Activated gamma-delta T cell (primary cell): Measurements from ENCODE around the gene MEGF8.
"Not testable (repeated sequence)": the region's sequence is repeated elsewhere in the genome, so short reads cannot be mapped to it uniquely, and the experiment has no call there.

Source experiments
- DNase-seq: peaks from one replicate; lab custom pipeline; 2025; lab: John Stamatoyannopoulos, UW

Gene MEGF8

DNA sequence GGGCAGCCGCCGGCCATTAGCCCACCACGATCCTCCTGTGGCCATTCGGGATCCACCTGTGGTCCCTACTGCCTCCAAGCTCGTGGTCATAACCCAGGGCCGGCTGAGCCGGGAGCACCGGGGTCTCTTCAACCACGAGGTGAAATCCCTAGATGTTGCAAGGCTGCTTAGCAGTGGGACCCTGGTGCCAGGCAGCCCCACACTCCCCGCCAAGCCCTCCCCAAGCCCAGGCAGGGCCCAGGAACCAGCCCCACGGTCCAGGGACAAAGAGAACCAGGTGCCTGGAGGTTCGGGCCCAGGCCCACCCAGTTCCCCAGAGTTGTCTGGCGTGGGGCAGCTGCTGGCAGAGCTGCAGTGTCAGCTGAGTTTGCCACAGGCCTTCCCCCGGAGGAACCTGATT, 15.7 kb upstream of the MEGF8 start:
- DNase-seq, result no peak

DNA sequence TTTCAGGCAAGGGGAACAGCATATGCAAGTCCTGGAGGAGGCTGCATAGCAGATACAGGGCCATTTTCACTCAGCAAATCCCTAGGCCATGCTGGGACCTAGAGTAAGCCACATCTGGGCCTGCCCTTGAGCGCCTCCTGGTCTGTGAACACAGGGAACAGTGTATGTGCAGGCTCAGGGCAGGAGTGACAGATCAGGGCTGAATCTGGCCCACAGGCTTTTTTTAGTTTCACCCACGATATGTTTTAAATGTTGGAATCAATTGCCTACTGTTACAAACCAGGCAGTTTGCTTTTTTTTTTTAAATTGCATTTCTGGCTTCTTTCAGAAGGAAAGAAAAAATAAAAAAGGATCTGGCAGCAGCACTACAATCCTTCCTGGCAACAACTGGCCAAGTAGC, 13.8 kb upstream of the MEGF8 start:
- DNase-seq, result no peak

DNA sequence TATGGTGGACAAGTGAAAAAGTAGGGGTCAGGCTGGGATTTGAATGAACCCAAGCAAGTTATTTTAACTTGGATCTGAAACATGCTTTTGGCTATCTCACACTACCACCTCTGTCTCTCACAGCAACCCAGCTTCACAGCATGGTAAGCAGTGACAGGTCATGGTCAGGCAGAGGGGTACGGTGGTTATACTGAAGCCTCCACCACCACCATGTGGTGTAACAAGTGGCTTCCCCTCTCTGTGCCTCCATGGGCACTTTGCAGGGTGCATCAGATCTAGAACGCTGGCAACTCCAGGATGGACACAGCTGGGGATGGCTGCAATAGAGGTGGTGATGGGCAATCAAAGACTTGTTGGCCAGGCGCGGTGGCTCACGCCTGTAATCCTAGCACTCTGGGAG, 13.1 kb upstream of the MEGF8 start:
- DNase-seq, result no peak

DNA sequence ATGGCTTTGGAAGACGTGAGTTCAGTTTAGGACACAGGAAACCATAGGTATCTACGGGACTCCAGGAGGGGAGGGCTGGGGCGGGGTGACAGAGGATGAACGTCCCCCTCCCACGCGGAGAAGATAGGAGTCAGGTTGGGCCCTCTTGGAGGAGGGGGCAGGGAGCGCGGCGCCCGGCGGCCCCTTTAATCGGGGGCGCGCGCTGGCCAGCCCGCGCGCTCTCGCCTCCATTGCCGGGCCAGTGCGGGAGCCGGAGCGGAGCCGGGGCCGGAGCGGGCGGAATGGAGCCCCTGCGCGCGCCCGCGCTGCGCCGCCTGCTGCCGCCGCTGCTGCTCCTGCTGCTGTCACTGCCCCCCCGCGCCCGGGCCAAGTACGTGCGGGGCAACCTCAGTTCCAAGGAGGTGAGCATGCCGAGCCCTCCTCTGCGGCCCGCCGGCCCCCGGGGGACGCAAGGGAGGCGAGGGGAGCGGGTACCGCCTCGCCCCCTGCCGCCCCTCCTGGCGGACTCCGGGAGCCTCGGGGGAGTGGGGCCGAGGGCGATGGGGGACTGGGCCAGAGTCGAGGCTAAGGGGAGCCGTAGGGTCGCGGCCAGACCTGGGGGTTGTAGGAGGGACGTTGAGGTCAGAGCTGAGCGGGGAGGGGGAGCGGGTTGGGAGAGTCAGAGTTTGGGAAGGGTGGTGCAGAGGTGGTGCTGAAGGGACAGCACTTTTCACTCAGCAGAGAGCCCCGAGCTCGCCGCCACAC, 12.2 kb upstream of the MEGF8 start, which contains the start of gene TMEM145:
Gene TMEM145, plus strand, starts transcription at position 214 of the 744 bp plus-strand sequence. Its CDS starts 68 bp downstream, at position 282.
- no peak for DNase-seq

DNA sequence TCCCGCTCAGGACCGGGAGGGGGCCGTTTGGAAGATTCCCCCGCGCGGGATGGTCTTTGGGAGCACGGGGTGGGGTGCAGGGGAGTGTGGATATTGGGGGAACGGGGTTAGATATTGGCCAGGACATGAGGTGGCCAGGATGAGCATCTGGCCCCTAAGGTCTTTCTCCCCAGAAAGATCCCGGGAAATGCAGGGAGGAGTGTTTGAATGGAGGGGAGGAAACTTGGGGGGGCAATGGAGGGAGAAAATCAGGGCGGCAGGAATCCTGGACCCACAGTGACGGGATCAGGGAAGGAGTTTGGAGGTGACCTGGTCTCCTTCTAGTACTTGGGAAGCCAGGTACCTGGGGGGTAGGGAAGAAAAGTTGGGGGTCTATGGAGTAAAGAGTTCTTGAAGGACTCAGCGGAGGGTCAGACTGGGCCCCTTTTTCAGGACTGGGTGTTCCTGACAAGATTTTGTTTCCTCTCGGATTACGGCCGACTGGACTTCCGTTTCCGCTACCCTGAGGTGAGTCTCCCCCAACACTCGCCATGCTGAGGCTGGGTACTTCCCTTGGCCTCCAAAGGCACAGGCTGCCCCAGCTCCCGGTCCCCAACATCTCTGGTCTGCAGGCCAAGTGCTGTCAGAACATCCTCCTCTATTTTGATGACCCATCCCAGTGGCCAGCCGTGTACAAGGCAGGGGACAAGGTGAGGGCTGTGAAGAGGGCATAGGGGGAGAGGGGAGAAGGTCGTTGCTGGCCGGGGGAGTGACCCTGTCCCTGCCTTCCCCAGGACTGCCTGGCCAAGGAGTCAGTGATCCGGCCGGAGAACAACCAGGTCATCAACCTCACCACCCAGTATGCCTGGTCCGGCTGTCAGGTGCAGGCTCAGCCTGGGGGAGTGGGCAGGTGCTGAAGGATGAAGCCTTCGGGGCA, 11.3 kb upstream of the MEGF8 start:
- no peak for DNase-seq

DNA sequence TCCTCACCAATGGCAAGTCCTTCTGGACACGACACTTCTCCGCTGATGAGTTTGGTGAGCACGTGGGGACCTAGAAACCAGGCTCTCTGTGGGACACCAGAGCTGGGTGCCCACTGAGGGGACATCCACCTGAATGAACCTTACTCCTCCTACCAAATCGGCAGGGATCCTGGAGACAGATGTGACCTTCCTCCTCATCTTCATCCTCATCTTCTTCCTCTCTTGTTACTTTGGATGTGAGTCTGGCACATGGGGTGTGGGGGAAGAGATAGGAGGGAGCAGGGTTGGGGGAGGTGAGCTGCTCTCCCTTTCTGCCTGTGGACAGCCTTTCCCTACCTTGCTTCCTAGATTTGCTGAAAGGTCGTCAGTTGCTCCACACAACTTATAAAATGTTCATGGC, 10.4 kb upstream of the MEGF8 start:
- no peak for DNase-seq

DNA sequence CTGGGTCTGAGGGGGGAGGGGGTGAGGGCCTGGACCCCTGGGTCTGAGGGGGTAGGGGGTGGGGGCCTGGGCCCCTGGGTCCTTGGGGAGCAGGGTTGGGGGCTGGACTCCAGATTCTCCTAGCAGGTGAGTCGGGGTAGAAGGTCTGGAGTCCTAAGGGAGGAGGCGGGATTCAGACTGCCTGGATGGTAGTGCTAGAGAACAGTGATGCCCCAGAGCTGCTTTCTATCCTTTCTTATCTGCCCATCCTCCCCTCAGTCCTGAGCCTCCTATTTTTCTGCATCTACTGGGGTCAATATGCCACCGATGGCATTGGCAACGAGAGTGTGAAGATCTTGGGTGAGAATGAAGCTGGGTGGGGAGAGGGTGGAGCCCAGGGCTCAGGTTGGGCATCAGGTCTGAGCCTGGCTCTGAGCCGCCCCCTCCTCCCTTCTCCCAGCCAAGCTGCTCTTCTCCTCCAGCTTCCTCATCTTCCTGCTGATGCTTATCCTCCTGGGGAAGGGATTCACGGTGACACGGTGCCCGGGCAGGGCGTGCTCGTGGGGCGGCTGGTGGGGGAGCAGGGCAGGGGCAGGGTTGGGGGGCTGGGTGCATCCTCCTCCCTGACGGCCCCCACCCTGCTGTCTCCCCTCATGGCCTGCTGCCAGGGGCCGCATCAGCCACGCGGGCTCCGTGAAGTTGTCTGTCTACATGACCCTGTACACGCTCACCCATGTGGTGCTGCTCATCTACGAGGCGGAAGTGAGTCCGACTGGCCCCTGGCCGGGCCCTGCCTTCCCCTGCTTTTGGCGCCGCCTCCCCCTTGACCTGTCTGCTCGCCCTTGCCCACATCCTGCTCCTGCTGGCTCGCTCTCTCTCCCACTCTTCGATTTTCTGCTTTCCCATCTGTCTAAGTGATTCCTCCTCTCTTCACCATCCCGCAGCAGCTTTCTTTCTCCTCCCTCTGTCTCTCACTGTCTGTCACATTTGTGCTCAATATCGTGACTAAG, 8.9 kb upstream of the MEGF8 start:
- DNase-seq, result no peak

DNA sequence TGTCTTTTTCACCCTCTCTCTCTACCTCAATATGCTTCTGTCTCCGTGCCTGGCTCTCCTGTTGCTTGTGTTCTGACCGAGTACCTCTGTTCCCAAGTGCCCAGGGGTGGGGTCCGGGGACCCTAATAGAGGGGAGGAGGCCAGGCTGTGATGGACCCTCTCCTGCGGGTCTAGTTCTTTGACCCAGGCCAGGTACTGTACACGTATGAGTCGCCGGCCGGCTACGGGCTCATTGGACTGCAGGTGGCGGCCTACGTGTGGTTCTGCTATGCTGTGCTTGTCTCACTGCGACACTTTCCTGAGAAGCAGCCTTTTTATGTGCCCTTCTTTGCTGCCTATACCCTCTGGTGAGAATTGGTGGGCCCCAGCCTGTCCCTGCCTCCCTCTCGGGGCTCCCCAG, 7.9 kb upstream of the MEGF8 start:
- DNase-seq, result no peak

DNA sequence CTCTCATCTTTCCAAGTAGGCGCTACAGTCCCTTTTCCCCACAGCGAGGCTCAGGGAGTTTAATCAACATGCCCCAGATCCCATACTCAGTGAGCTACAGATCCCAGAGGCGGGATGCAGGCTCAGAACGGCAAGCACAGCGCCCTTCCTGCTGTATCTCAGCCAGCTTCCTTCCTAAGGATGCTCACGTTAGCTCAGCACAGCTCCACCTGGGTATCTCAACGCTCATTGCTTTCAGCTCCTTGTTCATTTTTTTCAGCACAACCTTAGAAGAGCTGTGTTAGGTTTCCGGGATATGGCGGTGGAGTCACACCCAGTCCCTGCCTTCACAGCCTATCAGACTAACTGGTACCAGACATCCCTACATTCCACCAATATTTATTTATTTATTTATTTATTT, 3.1 kb upstream of the MEGF8 start:
- no peak for DNase-seq

DNA sequence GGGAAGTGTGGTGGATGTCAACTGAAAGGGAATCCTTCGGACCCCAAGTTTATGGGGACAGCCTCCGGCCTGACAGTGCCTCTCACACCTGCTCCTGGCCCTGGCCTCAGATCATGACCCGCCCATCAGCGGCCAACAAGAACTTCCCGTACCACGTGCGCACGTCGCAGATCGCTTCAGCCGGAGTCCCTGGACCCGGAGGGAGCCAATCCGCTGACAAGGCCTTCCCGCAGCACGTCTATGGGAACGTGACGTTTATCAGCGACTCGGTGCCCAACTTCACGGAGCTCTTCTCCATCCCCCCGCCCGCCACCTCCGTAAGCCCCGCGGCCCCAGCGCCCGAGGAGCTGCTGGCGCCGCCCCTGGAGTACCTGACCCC, 2.0 kb upstream of the MEGF8 start:
- DNase-seq, result no peak

DNA sequence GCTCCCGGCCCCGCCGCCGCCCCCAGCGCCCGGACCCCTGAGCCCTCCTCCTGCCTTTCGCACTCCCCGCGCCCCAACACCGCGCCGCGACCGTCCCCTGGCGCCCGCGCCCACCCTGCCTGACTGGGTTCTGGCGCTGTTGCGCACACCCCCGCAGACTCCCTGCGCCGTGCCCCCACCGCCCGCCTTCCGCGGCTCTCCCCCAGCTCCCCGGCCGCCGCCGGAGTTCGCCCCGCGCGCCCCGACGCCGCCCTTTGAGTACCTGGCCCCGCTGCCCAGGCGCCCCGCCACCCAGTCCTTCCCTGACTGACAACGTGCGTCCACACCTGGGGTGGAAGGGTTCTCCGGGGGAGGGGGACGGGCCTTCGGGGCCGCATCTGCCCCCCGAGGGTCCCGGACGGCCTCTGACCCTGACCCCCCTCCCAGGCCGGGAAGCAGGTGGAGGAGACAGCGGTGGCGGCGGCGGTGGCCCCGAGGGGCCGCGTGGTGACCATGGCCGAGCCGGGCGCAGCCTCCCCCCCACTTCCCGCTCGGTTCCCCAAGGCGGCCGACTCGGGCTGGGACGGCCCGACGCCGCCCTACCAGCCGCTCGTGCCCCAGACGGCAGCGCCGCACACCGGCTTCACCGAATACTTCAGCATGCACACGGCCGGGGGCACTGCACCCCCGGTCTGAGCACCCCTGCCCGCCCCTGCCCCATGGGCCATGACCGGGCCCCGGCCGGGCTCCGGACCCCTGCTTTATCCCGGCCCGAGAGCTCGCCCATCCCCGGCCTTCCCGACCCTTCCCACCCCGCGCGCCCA, 1.4 kb upstream of the MEGF8 start:
- no peak for DNase-seq

DNA sequence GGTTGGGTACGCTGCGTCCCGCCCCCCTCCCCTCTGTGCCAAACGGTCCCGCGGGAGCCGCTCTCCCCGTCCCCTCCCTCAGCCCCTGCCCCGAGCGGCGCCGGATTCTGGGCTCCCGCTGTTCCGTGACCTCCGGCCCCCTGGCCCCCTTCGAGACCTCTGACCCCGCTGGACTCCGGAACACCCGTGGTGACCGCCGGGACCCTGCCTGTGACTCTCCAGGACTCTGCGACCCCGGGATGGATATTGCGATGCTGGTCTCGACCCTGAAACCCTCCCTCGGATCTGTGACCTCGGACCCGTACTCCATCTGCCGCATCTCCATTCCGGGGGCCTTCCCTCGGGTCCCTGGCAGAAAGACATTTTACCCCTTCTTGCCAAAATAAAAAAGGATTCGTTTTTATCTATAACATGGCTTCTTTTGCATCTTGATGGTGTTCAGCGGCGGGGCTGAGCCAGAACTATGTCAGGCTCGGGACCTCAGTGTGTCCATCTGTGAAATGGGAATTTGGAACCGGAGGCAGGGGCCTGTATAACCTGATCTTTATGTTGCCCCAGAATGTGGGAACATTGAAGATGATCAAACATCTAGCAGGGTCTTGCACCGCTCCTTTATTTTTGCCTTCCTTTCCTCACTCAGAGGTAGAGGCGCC, 654 bp upstream of the MEGF8 start:
- DNase-seq, result no peak

DNA sequence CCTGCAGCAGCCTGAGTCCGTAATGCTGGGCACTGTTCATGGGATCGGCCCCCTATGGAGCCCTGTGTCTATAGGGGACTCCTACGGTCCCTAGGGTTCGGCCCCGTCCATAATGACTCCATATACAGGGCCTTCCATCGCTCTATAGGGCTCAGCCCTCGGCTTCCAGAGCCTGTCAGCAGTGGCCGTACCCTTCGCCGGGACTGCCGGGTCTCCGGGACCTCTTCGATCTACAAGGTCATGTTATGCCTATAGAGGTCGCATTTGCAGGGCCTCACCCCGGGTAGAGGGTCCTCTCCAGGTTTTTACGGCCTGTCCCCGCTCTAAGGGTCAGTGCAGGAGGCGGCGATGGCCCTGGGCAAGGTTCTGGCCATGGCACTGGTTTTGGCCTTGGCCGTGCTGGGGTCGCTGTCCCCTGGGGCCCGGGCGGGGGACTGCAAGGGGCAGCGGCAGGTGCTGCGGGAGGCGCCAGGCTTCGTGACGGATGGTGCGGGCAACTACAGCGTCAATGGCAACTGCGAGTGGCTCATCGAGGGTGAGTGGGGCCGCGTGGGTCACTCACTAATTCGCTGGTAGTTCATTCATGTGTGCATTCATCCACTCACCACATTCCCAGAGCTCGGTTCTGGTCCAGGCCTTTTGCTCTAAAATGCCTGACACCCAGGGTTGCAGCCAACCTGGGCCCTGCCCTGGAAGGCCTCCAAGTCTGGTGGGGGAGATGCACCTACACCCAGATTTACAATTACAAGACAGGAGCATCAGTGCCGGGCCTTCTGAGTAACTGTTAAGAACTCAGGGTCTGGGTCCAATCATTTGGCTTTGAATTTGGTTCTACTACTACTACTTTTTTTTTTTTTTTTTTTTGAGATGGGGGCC, 699 bp downstream of the MEGF8 start:
- no peak for DNase-seq

DNA sequence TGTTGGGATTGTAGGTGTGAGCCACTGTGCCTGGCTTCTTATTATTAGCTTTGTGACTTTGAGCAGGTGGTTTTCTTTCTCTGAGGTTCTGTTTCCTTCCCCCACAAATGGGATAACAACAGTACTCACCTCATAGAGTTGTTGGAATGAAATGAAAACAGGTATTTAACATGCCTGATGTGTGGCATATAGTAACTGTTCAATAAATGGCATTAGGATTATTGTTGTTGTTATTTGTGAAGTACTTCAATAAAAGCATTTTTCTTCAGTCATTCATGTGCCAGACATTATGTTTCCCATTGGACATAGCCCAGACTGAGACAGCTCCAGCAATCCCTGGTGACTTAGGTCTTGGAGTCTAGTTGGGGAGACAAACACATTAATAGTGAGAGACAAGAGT, 1.5 kb downstream of the MEGF8 start:
- no peak for DNase-seq

DNA sequence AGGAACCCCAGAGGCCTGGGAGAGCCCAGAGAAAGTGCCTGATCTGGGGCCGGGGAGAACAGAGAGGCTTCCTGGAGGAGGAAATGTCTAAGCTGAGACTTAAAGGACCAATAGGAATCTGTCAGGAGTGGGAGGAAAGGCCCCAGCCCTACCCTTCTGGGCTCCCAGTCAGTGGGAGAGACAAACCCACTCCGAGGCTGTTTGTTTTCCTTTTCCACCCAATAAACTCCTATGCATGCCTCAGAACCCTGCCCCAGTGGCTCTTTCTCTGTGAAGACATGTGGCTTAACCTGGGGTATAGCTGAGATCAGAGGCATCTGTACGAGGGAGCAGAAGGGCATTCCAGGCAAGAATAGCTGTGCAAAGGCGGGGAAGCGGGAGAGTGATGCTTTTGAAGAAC, 1.9 kb downstream of the MEGF8 start:
- no peak for DNase-seq

DNA sequence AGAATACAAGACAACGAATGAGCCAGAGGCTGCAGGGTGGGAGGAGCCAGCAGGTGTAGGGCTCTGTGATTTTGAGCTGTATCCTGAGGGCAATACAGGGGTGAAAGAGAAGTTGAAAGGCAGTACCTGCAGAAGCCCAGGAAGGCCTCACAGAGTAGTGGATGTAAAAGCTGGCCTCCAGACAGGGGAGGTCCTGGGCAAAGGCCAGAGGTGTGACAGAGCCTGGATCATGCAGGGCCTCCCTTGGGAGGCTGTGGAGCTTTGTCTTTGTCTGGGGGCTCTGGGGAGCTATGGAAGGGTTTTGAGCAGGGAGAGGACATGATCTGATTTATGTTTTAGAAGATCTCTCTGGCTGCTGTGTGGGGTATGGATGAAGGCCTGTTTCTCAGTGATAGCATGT, 2.7 kb downstream of the MEGF8 start:
- no peak for DNase-seq

DNA sequence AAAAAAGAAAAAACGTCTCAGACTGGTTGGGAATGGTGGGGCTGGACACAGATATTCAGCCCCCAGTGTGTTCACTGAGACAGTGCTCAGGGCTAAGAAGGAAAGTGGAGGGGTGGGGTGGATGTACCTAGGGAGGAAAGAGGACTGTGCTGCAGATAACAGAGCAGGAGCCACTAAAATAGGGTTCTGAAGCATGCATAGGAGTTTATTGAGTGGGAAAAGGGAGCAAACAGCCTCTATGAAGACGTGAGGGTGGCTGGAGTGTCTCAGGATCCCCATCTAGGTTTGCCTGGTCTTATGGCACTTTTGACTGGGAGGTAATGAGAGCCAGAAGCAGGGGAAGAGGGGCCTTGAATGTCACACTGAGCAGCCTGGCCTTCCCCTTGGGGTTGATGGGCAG, 3.4 kb downstream of the MEGF8 start:
- no peak for DNase-seq

DNA sequence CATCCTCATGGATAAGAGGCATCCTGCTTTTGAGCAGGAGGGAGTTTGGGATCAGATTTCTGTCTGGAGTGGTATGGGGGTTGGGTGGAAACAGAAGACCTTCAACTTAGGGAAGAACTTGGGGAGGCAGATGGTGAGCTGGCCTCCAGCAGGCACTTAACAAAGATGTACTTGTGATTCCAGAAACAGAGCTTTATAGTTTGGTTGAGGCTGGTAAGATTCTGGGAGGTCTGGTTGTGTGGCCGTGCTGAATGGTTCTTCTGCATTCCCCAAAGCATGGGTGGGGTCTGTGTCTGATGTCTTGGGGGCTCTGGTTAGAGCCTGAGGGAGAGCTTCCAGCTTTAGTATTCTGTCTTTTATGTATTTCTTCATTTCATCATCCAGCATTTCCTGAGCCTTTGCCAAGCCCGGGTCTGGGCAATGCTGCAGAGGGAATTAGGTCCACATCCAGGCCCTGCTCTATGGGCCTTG, 4.8 kb downstream of the MEGF8 start:
- no peak for DNase-seq

DNA sequence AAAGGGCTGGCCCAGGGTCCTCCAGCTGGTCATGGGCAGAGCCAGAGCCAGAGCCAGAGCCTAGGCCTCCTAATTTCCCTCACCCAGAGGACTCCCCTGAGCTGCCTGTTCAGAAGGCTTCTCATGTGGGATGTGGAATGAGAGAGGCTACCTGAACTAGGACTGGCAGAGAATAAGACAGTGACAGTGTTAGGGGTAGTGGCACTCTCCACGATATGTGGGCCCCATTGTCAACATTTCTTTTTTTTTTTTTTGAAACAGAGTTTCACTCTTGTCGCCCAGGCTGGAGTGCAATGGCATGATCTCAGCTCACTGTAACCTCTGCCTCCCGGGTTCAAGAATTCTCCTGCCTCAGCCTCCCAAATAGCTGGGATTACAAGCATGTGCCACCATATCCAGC, 5.9 kb downstream of the MEGF8 start:
- DNase-seq, result not testable (repeated sequence)

DNA sequence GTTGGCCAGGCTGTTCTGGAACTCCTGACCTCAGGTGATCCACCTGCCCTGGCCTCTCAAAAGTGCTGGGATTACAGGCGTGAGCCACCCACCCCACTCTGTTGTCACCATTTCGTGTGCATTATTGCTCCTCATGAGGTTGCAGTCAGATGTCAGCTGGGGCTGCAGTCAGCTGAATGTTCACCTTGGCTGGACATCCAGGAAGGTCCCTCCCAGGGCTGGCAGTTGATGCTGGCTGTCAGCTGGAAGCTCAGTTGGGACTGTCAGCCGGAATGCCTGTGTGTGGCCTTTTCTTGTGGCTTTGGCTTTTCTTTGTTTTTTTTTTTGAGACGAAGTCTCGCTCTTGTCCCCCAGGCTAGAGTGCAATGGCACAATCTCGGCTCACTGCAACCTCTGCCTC, 6.6 kb downstream of the MEGF8 start:
- no peak for DNase-seq
